Measurements from ENCODE around the gene CBX8. TPM values are rescaled to one million over a fixed set of nuclear protein-coding genes. Genes with fewer than 3 reads are reported as not detected.

The CBX8 gene
- total and polyA plus RNA-seq, 2 donors (not counting 3 experiments of a cell fraction or from before 2014, with no cell fraction given) = 0.69 to 3.1 TPM

GRCh38 chr17:79840989-79841286 lies 44.1 kb upstream of the CBX8 start:
- H4K20me1 ChIP-seq (replicated peaks; ENCODE audit: control insufficient read depth, extremely low read depth, insufficient read depth, low read length) = no peaks in the 10 kb centered on the region
- H3K4me2 ChIP-seq (ENCODE audit: insufficient read depth, low read length) = no peak overlapping the region
- DNase-seq (ENCODE audit: low read depth, low spot score) (no peak), FAIRE-seq (no peak)
- intact Hi-C loops (cut with micrococcal nuclease) = loop anchor here (5.0 kb wide), 1 partner anchor 91 kb away; no protein-coding TSS in a partner anchor
- H3K27me3 ChIP-seq (ENCODE audit: control insufficient read depth in 2 of 2, insufficient read depth in 2 of 2, low read length in 2 of 2) = peaks cover 33 to 50% of the 10 kb centered on the region in 2 experiments
- peaks cover 18% of the 10 kb centered on the region for H3K4me1 ChIP-seq (ENCODE audit: control insufficient read depth, extremely low read depth, insufficient read depth, low read length)
- no peaks in the 10 kb centered on the region for H3K9me3 ChIP-seq (replicated peaks; ENCODE audit: control insufficient read depth, insufficient read depth, low read length)
- CTCF ChIA-PET = interaction anchor here (0.8 to 5.5 kb wide), 9 partner anchors 29 to 147 kb away, joined by 3 to 59 read pairs (median 6); no protein-coding TSS in a partner anchor
- H3K4me3 ChIP-seq (replicated peaks in 1 of 3; ENCODE audit: insufficient read depth in 1 of 3, low read depth in 1 of 3, low read length in 3 of 3) = no peak overlapping the region
- no peaks in the 10 kb centered on the region for H3K79me2 ChIP-seq (ENCODE audit: control insufficient read depth, insufficient read depth, low read length)
- dilution Hi-C loops (cut with MboI; ENCODE audit: extremely low pct_ligation_motif_present, low sequenced_read_pairs) = no loop called here
- H3K9ac ChIP-seq (replicated peaks; ENCODE audit: extremely low read depth, insufficient read depth, low read length) = no peak overlapping the region
- TF ChIP-seq POLR2A (IDR thresholded peaks at IDR 0.05; ENCODE audit: low read depth, low read length) (no peak), FOS (IDR thresholded peaks at IDR 0.05; ENCODE audit: borderline replicate concordance, insufficient read depth, low read length) (no peak), GATA2 (IDR thresholded peaks at IDR 0.05; ENCODE audit: insufficient read depth, insufficient read length, low read depth, low read length) (no peak), MYC (IDR thresholded peaks at IDR 0.05; ENCODE audit: low read depth, low read length) (no peak), POLR2AphosphoS5 (IDR thresholded peaks at IDR 0.05; ENCODE audit: insufficient read depth, low read depth, low read length) (no peak), MAX (IDR thresholded peaks at IDR 0.05; ENCODE audit: insufficient read depth, insufficient read length) (no peak), JUN (IDR thresholded peaks at IDR 0.05; ENCODE audit: borderline replicate concordance, insufficient read depth, insufficient read length, low read depth) (no peak), EZH2 (IDR thresholded peaks at IDR 0.05; ENCODE audit: borderline replicate concordance, low read depth, low read length, severe bottlenecking) (no peak)
- TF ChIP-seq, protein P1, sequence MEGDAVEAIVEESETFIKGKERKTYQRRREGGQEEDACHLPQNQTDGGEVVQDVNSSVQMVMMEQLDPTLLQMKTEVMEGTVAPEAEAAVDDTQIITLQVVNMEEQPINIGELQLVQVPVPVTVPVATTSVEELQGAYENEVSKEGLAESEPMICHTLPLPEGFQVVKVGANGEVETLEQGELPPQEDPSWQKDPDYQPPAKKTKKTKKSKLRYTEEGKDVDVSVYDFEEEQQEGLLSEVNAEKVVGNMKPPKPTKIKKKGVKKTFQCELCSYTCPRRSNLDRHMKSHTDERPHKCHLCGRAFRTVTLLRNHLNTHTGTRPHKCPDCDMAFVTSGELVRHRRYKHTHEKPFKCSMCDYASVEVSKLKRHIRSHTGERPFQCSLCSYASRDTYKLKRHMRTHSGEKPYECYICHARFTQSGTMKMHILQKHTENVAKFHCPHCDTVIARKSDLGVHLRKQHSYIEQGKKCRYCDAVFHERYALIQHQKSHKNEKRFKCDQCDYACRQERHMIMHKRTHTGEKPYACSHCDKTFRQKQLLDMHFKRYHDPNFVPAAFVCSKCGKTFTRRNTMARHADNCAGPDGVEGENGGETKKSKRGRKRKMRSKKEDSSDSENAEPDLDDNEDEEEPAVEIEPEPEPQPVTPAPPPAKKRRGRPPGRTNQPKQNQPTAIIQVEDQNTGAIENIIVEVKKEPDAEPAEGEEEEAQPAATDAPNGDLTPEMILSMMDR (IDR thresholded peaks at IDR 0.05; ENCODE audit: extremely low read depth in 1 of 2, insufficient read depth in 1 of 2, low read depth in 1 of 2, low read length in 2 of 2) = no peak
- H3K9me1 ChIP-seq (replicated peaks; ENCODE audit: control insufficient read depth, extremely low read depth, insufficient read depth, low read length) = no peaks in the 10 kb centered on the region
- H3K36me3 ChIP-seq (ENCODE audit: control insufficient read depth in 2 of 2, extremely low read depth in 1 of 2, insufficient read depth in 2 of 2, low read length in 2 of 2) = no peaks in the 10 kb centered on the region
- no TSS peak for BruUV-seq (replicated peaks)
- POLR2A ChIA-PET = interaction anchor here (0.6 kb wide), 1 partner anchor 10 kb away, joined by 4 read pairs; no protein-coding TSS in a partner anchor
- no peak overlapping the region for H3K27ac ChIP-seq (ENCODE audit: insufficient read depth, low read depth, low read length)
- no peak overlapping the region for H2AFZ ChIP-seq (ENCODE audit: low read depth, low read length)
